HL-60/S4 treated with retinoic acid at 250 ng/mL for 4 days and 3 days (cell line): ENCODE measurements around the gene RBM10.

Experiments
- in situ Hi-C: fragments of 300-500 bp; cut with MboI; formaldehyde crosslinking; loops from 2 replicates; pipeline ENCODE4 v1.7.0; 2022; ENCODE audit warnings: low sequenced_read_pairs

RBM10 gene

DNA sequence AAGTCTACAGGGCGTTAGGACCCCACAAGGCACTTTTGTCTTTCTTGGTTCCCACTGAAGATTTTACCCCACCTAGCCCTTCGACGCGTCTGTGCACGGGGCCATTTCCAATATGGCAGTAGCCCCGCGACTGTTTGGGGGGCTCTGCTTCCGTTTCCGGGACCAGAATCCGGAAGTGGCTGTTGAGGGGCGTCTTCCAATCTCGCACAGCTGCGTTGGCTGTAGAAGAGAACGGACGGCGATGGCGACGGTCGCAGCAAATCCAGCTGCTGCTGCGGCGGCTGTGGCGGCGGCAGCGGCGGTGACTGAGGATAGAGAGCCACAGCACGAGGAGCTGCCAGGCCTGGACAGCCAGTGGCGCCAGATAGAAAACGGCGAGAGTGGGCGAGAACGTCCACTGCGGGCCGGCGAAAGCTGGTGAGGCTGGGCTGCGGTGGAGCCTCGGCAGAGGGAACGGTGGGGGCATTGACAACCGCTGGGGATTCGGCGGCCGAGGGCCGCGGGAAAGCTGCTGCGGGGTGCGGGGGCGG, 87.8 kb downstream of the RBM10 start, which contains the start of gene USP11:
USP11 (plus strand) TSS at position 207 of the 530 bp plus-strand sequence; CDS start at position 242, 35 bp downstream.
- in situ Hi-C loops, result no loop called here

DNA sequence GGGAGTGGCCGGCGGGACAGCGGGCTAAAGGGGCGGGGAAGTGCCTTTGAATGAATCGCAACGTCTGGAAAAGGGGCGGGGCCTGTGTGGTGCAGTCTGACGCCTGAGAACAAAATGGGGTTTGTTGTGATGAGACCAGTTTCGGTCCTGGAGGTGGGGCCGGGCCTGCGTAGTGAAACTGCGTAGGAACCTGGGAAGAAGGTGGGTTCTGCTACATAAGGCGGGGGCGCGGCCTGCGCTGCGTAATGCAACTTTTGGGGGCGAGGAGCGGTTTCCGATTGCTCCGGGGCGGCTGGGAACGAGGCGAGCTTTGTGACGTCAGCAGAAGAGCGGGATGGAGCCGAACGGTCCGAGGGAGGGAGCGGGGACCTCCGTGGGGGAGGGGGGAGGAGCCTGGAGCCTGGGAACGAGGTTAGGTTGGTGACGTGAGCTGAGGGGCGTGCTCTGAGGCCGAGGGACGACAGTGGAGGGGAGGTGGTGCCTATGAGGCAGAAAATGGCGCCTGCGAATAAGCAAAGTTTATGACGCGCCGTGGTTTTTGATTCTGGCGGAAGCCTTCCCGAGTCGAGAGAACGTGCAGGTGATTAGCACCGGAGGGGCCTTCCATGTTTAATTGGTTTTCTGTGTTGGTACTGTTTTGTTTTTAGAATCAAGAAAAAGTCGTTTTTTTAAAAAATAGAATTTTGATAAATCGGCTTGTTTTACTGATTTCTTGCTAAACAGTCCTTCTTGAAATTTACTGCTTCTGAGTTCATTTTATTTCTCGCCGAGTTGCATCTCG, 88.5 kb downstream of the RBM10 start:
- in situ Hi-C loops, result no loop called here

DNA sequence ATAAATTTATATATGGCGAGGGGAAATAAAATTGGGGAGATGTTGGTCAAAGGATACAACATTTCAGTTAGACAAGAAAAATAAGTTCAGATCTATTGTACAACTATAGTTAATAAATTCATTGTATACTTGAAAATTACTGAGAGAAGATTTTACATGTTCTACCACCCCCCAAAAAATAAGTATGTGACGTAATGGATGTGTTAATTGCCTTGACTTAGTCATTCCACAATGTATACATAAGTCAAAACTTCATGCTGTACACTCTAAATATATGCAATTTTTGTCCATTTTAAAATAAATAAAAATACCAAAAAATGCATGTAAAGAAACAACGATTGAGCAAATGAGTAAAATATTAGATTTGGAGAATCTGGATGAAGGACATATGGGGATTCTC, 89.6 kb downstream of the RBM10 start:
- in situ Hi-C loops, result no loop called here

DNA sequence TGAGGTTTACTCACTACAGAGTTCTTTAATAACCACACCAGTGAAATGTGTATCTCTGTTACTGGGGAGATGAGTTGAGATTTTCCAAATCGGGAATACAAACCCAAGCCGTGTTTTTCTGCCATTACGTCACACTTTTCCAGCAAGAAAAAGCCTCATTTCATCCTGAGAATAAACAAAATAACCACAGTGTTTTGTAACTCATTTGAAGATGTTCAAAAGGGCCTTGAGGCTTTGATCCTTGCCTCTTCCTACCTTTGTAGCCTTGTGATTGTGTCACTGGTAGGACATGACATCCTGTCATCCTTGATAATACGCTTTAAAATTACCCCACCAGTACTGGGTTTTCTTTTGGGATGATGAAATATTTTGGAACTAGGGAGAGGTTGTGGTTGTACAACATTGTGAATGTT, 90.7 kb downstream of the RBM10 start:
- in situ Hi-C loops, result no loop called here
